HepG2 (cell line): Measurements from ENCODE around the gene SPAG4. TPM values are rescaled to one million over a fixed set of nuclear protein-coding genes. Genes with fewer than 3 reads are reported as not detected.

Source experiments
- CENPT ChIP-seq: sonication (generic); formaldehyde crosslinking; IDR thresholded peaks from 2 replicates; pipeline ENCODE4 v1.8.0; 2022; ENCODE audit warnings: low read depth, mild to moderate bottlenecking, moderate library complexity, missing genetic modification reagents
- CREB1 ChIP-seq, 2 experiments: fragments of 450-650 bp in 1 of 2; IDR thresholded peaks; 2 replicates each; pipeline ENCODE4 v1.6.1; 2016 to 2017; ENCODE audit warnings: control low read depth in 1 of 2, mild to moderate bottlenecking in 1 of 2, missing compliant biosample characterization in 1 of 2, missing genetic modification characterization in 1 of 2
- DMTF1 ChIP-seq: sonication (generic); formaldehyde crosslinking; IDR thresholded peaks from 2 replicates; pipeline ENCODE4 v1.4.0; 2020; ENCODE audit warnings: mild to moderate bottlenecking, missing genetic modification reagents
- FOXC1 ChIP-seq: sonication (generic); formaldehyde crosslinking; IDR thresholded peaks from 2 replicates; pipeline ENCODE4 v1.8.0; 2022; ENCODE audit warnings: mild to moderate bottlenecking, missing genetic modification reagents, borderline replicate concordance
- FOXM1 ChIP-seq: sonication (generic); formaldehyde crosslinking; IDR thresholded peaks from 2 replicates; pipeline ENCODE4 v1.5.0; 2020; ENCODE audit warnings: missing genetic modification reagents
- KMT2A ChIP-seq: sonication (generic); formaldehyde crosslinking; IDR thresholded peaks from 2 replicates; pipeline ENCODE4 v1.4.0; 2020; ENCODE audit warnings: missing genetic modification reagents
- MAFG ChIP-seq: sonication (generic); formaldehyde crosslinking; IDR thresholded peaks from 2 replicates; pipeline ENCODE4 v1.5.1; 2020; ENCODE audit warnings: mild to moderate bottlenecking, missing genetic modification reagents
- MNT ChIP-seq: fragments of 450-650 bp; IDR thresholded peaks from 2 replicates; pipeline ENCODE4 v1.6.1; 2016
- POLR2G ChIP-seq: fragments of 200-400 bp; formaldehyde crosslinking; IDR thresholded peaks from 2 replicates; pipeline ENCODE4 v1.6.1; 2018; ENCODE audit warnings: mild to moderate bottlenecking, low read depth, low read length, moderate library complexity
- SALL1 ChIP-seq: sonication (generic); formaldehyde crosslinking; IDR thresholded peaks from 2 replicates; pipeline ENCODE4 v1.8.0; 2022; ENCODE audit warnings: mild to moderate bottlenecking, missing genetic modification reagents
- SRF ChIP-seq: IDR thresholded peaks from 2 replicates; pipeline ENCODE4 v1.6.1; 2011; ENCODE audit warnings: mild to moderate bottlenecking, low read depth, low read length, moderate library complexity
- ZBTB44 ChIP-seq: sonication (generic); formaldehyde crosslinking; IDR thresholded peaks from 2 replicates; pipeline ENCODE4 v1.4.0; 2020; ENCODE audit warnings: missing genetic modification reagents
- ZFY ChIP-seq: sonication (generic); formaldehyde crosslinking; IDR thresholded peaks from 2 replicates; pipeline ENCODE4 v1.4.0; 2020; ENCODE audit warnings: missing genetic modification reagents
- ZNF234 ChIP-seq: sonication (generic); formaldehyde crosslinking; conservative IDR thresholded peaks from 2 replicates; pipeline ENCODE4 v1.5.1; 2020; ENCODE audit warnings: mild to moderate bottlenecking, missing genetic modification reagents
- polyA plus RNA-seq, 8 experiments: library from polyadenylated mRNA; depleted of rRNA in 3 of 8; stranded (reverse) in 7 of 8; unstranded in 1 of 8; fragments of >200 nt; fragmentation: Illumina TruSeq in 4 of 8; extraction: Trizol in 4 of 8; gene quantifications; 2 replicates each; pipeline versions ENCODE4 v1.2.1 to v1.2.3, GENCODE V29; 2011 to 2016; ENCODE audit warnings: low read depth in 4 of 8, missing spikeins in 1 of 8, mixed read lengths in 1 of 8; ENCODE audit not compliant: insufficient read depth in 1 of 8
- total RNA-seq, 5 experiments: library from RNA; depleted of rRNA; stranded (reverse); fragments of >200 nt; fragmentation: Illumina TruSeq; extraction: Trizol; gene quantifications; 2 replicates each; pipeline ENCODE4 v1.2.3, GENCODE V29; 2016; ENCODE audit warnings: low read depth in 1 of 5
- TF ChIP-seq, protein P1 (sequence below): sonication (generic); formaldehyde crosslinking; IDR thresholded peaks from 2 replicates; pipeline ENCODE4 v1.8.0; 2022; ENCODE audit warnings: missing genetic modification reagents, mild to moderate bottlenecking, inconsistent platforms, borderline replicate concordance
- TF ChIP-seq, protein P2 (sequence below): IDR thresholded peaks from 2 replicates; pipeline ENCODE4 v1.6.1; 2016; ENCODE audit warnings: mild to moderate bottlenecking, missing biosample characterization, missing genetic modification reagents
- TF ChIP-seq, protein P3 (sequence below): sonication (generic); formaldehyde crosslinking; IDR thresholded peaks from 2 replicates; pipeline ENCODE4; 2020; ENCODE audit warnings: missing genetic modification reagents, mild to moderate bottlenecking, borderline replicate concordance
- TF ChIP-seq, protein P4 (sequence below): IDR thresholded peaks from 2 replicates; pipeline ENCODE4 v1.6.1; 2012; ENCODE audit warnings: inconsistent platforms

The SPAG4 gene
- total and polyA plus RNA-seq, 2 of the 13 experiments (the other 11 are each of a cell fraction or from before 2014, with no cell fraction given): 5.8 to 137 TPM

DNA sequence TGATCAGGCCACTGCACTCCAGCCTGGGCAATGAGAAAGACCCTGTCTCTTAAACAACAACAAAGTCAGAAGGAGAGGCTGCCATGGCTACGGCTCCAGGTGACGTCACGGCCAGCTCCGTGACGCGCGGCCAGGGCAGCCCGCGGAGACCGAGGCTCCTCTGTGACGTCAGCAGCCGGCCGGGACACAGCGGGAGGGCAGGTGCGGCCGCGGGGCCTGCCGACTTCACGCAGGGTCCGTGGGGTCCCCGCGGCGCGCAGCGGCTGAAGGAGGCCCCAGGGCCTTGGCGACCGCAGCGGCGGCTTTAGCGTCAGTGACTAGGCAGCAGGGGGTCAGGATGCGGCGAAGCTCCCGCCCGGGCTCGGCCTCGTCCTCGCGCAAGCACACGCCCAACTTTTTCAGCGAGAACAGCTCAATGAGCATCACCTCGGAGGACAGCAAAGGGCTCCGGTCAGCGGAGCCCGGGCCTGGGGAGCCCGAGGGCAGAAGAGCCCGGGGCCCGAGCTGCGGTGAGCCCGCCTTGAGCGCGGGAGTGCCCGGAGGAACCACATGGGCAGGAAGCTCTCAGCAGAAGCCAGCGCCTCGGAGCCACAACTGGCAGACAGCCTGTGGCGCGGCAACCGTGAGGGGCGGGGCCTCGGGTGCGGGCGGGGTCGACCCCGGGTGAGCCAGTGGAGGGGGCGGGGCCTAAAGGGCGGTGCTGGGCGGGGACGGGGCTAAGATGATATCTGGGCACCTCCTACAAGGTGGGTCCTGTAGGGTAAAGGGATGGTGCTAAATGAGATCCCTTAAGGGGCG is at the start of gene SPAG4 (continued):
- TF ChIP-seq MAFG (CRISPR knock-in tag) (peak; percentile 78), SALL1 (CRISPR knock-in tag) (peak; percentile 95), FOXC1 (CRISPR knock-in tag) (no peak; the same call in 1 of the 2 replicates), CENPT (CRISPR knock-in tag) (peak; percentile 93), KMT2A (CRISPR knock-in tag) (no peak; the same call in none of the 2 replicates), ZFY (CRISPR knock-in tag) (peak; percentile 94), DMTF1 (peak; percentile 75; the same call in 1 of the 2 replicates), ZBTB44 (CRISPR knock-in tag) (peak; percentile 87; the same call in 1 of the 2 replicates), ZNF234 (CRISPR knock-in tag) (peak; percentile 99), MNT (no peak; the same call in none of the 2 replicates), POLR2G (peak; percentile 91), CREB1 (IDR thresholded peaks at IDR 0.05) (peak; percentile 100), CREB1 (CRISPR knock-in tag; IDR thresholded peaks at IDR 0.05) (peak; percentile 89), FOXM1 (peak; percentile 95), SRF (no peak)
- TF ChIP-seq, protein P1, sequence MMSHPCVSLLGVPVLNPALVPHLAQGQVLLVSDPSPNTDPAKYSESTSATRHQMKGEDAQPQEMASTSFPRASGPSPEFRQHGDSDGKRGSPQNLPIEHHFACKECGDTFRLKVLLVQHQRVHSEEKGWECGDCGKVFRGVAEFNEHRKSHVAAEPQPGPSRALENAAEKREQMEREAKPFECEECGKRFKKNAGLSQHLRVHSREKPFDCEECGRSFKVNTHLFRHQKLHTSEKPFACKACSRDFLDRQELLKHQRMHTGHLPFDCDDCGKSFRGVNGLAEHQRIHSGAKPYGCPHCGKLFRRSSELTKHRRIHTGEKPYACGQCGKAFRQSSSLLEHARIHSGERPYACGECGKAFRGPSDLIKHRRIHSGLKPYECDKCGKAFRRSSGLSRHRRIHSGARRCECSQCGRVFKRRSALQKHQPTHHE: peak; percentile 99; the same call in 1 of the 2 replicates
- TF ChIP-seq, protein P2, sequence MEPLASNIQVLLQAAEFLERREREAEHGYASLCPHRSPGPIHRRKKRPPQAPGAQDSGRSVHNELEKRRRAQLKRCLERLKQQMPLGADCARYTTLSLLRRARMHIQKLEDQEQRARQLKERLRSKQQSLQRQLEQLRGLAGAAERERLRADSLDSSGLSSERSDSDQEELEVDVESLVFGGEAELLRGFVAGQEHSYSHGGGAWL (CRISPR knock-in tag): peak; percentile 99
- TF ChIP-seq, protein P3, sequence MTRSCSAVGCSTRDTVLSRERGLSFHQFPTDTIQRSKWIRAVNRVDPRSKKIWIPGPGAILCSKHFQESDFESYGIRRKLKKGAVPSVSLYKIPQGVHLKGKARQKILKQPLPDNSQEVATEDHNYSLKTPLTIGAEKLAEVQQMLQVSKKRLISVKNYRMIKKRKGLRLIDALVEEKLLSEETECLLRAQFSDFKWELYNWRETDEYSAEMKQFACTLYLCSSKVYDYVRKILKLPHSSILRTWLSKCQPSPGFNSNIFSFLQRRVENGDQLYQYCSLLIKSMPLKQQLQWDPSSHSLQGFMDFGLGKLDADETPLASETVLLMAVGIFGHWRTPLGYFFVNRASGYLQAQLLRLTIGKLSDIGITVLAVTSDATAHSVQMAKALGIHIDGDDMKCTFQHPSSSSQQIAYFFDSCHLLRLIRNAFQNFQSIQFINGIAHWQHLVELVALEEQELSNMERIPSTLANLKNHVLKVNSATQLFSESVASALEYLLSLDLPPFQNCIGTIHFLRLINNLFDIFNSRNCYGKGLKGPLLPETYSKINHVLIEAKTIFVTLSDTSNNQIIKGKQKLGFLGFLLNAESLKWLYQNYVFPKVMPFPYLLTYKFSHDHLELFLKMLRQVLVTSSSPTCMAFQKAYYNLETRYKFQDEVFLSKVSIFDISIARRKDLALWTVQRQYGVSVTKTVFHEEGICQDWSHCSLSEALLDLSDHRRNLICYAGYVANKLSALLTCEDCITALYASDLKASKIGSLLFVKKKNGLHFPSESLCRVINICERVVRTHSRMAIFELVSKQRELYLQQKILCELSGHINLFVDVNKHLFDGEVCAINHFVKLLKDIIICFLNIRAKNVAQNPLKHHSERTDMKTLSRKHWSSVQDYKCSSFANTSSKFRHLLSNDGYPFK (CRISPR knock-in tag): peak; percentile 94
- TF ChIP-seq, protein P4, sequence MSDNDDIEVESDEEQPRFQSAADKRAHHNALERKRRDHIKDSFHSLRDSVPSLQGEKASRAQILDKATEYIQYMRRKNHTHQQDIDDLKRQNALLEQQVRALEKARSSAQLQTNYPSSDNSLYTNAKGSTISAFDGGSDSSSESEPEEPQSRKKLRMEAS: peak; percentile 98
